ENCODE data around the gene PARP11.
"Not testable (repeated sequence)": the region's sequence is repeated elsewhere in the genome, so short reads cannot be mapped to it uniquely, and the experiment has no call there.

The PARP11 gene

GRCh38 chr12:3879846-3880245, 6.6 kb upstream of the PARP11 start:
- TF ChIP-seq CTCF (conservative IDR thresholded peaks at IDR 0.05; ENCODE audit: low read depth) = no peak
- H3K27ac ChIP-seq = no peak overlapping the region
- POLR2A ChIA-PET (ENCODE audit: low non-redundant PET) = no interaction called here
- DNase-seq (ENCODE audit: low spot score) = no peak
- CTCF ChIA-PET = no interaction called here

- POLR2A ChIA-PET (ENCODE audit: low non-redundant PET) = no interaction called here
- TF ChIP-seq CTCF (conservative IDR thresholded peaks at IDR 0.05; ENCODE audit: low read depth) = no peak
- CTCF ChIA-PET = no interaction called here
- no peak overlapping the region for H3K27ac ChIP-seq
- DNase-seq (ENCODE audit: low spot score) = no peak
Measured at GRCh38 chr12:3871356-3871755, 1.8 kb downstream of the PARP11 start.

GRCh38 chr12:3869865-3870264, 3.3 kb downstream of the PARP11 start:
- DNase-seq (ENCODE audit: low spot score) = no peak
- TF ChIP-seq CTCF (conservative IDR thresholded peaks at IDR 0.05; ENCODE audit: low read depth) = no peak
- POLR2A ChIA-PET (ENCODE audit: low non-redundant PET) = no interaction called here
- CTCF ChIA-PET = no interaction called here
- no peak overlapping the region for H3K27ac ChIP-seq

- no peak for DNase-seq (ENCODE audit: low spot score)
- ChIA-PET CTCF (no interaction called here), POLR2A (ENCODE audit: low non-redundant PET) (no interaction called here)
- TF ChIP-seq CTCF (conservative IDR thresholded peaks at IDR 0.05; ENCODE audit: low read depth) = no peak
- H3K27ac ChIP-seq = no peak overlapping the region
Measured at GRCh38 chr12:3869433-3869832, 3.8 kb downstream of the PARP11 start.

- CTCF ChIA-PET = no interaction called here
- no peak for TF ChIP-seq CTCF (conservative IDR thresholded peaks at IDR 0.05; ENCODE audit: low read depth)
- no peak for DNase-seq (ENCODE audit: low spot score)
- no peak overlapping the region for H3K27ac ChIP-seq
- POLR2A ChIA-PET (ENCODE audit: low non-redundant PET) = no interaction called here
Measured at GRCh38 chr12:3863756-3864155, 9.4 kb downstream of the PARP11 start.

GRCh38 chr12:3842517-3842916, 30.7 kb downstream of the PARP11 start:
- no peak for TF ChIP-seq CTCF (conservative IDR thresholded peaks at IDR 0.05; ENCODE audit: low read depth)
- DNase-seq (ENCODE audit: low spot score) = no peak
- CTCF ChIA-PET = no interaction called here
- POLR2A ChIA-PET (ENCODE audit: low non-redundant PET) = no interaction called here
- H3K27ac ChIP-seq = no peak overlapping the region

GRCh38 chr12:3841783-3842182, 31.4 kb downstream of the PARP11 start:
- ChIA-PET CTCF (no interaction called here), POLR2A (ENCODE audit: low non-redundant PET) (no interaction called here)
- no peak overlapping the region for H3K27ac ChIP-seq
- TF ChIP-seq CTCF (conservative IDR thresholded peaks at IDR 0.05; ENCODE audit: low read depth) = no peak
- DNase-seq (ENCODE audit: low spot score) = no peak

GRCh38 chr12:3840833-3841232, 32.4 kb downstream of the PARP11 start:
- CTCF ChIA-PET; POLR2A ChIA-PET (ENCODE audit: low non-redundant PET): not testable (repeated sequence)

GRCh38 chr12:3839745-3840144, 33.5 kb downstream of the PARP11 start:
- CTCF ChIA-PET; H3K27ac ChIP-seq; POLR2A ChIA-PET (ENCODE audit: low non-redundant PET); DNase-seq (ENCODE audit: low spot score): not testable (repeated sequence)

More at GRCh38 chr12:3840833-3841232, 32.4 kb downstream of the PARP11 start:
- H3K27ac ChIP-seq; DNase-seq (ENCODE audit: low spot score): not testable (repeated sequence)
